Progenitor cell of endocrine pancreas (in vitro differentiated cells): Measurements from ENCODE around the gene CTLA4. TPM values are rescaled to one million over a fixed set of nuclear protein-coding genes. Genes with fewer than 3 reads are reported as not detected.

Experiments
- DNase-seq: peaks from one replicate; pipeline ENCODE4 v3.0.0; 2021; ENCODE audit warnings: low spot score; ENCODE audit not compliant: unreplicated experiment
- H3K27ac Mint-ChIP-seq: 2 replicates; pipeline ENCODE4 v1.8.0; 2021; ENCODE audit warnings: mild to moderate bottlenecking, moderate library complexity, mixed read lengths
- H3K27me3 Mint-ChIP-seq: 2 replicates; pipeline ENCODE4 v1.8.0; 2021; ENCODE audit warnings: mixed read lengths
- H3K36me3 Mint-ChIP-seq: 2 replicates; pipeline ENCODE4 v1.8.0; 2022; ENCODE audit warnings: mixed read lengths; ENCODE audit not compliant: insufficient read depth
- H3K4me1 Mint-ChIP-seq: 2 replicates; pipeline ENCODE4 v1.8.0; 2021; ENCODE audit warnings: low read depth, mixed read lengths
- H3K4me3 Mint-ChIP-seq: 2 replicates; pipeline ENCODE4 v1.8.0; 2021; ENCODE audit warnings: low read depth, mild to moderate bottlenecking, moderate library complexity, mixed read lengths
- H3K9me3 Mint-ChIP-seq: 2 replicates; pipeline ENCODE4 v1.8.0; 2021; ENCODE audit warnings: low read depth, mixed read lengths
- total RNA-seq: library from RNA; stranded (reverse); gene quantifications from 2 replicates; pipeline ENCODE4 v1.2.1, GENCODE V29; 2021
- TF ChIP-seq, protein P1 (sequence below): fragments of 200-600 bp; sonication (generic); IDR thresholded peaks from one replicate; pipeline ENCODE4 v1.5.0; 2021; ENCODE audit warnings: antibody characterized with exemption, mild to moderate bottlenecking; ENCODE audit not compliant: unreplicated experiment

The CTLA4 gene
- total RNA-seq, 1 donor from 2014 or later = not detected

DNA sequence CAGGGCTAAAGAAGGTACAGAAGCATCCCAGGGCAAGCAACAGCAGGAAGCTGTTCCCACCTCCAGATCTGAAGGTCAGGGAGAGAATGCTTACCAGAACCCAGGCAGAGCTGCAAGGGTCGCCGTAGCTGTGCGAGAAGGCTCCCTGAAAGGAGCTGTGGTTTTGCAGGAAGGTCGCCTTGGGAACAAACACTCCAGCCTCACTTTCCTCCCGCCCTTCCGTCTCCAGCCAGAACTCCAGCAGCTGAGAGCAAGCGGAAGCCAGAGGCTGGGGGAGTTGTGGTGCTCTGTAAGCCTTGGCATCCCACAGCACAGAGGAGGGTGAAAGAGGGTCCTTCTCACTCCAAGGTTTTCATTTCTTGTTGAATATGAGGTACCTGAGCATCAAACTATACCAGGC lies 50.7 kb downstream of the CTLA4 start:
- Mint-ChIP-seq H3K27me3 (no peaks in the 10 kb centered on the region), H3K4me3 (no peak overlapping the region), H3K4me1 (peaks cover 4% of the 10 kb centered on the region), H3K9me3 (no peaks in the 10 kb centered on the region), H3K27ac (no peak overlapping the region), H3K36me3 (no peaks in the 10 kb centered on the region)
- TF ChIP-seq, protein P1, sequence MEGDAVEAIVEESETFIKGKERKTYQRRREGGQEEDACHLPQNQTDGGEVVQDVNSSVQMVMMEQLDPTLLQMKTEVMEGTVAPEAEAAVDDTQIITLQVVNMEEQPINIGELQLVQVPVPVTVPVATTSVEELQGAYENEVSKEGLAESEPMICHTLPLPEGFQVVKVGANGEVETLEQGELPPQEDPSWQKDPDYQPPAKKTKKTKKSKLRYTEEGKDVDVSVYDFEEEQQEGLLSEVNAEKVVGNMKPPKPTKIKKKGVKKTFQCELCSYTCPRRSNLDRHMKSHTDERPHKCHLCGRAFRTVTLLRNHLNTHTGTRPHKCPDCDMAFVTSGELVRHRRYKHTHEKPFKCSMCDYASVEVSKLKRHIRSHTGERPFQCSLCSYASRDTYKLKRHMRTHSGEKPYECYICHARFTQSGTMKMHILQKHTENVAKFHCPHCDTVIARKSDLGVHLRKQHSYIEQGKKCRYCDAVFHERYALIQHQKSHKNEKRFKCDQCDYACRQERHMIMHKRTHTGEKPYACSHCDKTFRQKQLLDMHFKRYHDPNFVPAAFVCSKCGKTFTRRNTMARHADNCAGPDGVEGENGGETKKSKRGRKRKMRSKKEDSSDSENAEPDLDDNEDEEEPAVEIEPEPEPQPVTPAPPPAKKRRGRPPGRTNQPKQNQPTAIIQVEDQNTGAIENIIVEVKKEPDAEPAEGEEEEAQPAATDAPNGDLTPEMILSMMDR = no peak
- no peak for DNase-seq

DNA sequence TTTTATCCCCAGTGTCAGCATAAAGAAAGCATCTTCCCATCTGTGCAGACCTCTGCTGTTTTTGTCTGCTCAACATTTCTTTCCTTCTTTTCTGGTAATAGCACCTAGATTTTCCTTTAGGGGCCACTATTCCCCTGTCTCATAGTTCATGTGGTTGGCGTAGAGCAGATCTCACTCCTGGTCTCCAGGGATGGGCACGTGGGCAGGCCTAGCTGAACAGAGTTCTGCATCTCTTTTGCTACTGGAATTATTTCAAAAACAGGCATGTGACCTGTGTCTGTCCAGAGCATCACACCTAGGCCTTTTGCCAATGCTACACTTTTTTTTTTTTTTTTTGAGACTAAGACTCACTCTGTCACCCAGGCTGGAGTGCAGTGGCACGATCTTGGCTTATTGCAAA lies 51.3 kb downstream of the CTLA4 start:
- Mint-ChIP-seq H3K9me3 (no peaks in the 10 kb centered on the region), H3K36me3 (no peaks in the 10 kb centered on the region), H3K4me1 (peaks cover 4% of the 10 kb centered on the region), H3K4me3 (no peak overlapping the region), H3K27me3 (no peaks in the 10 kb centered on the region), H3K27ac (no peak overlapping the region)
- TF ChIP-seq, protein P1 = no peak
- no peak for DNase-seq

Other genes starting within 250 kb of the CTLA4 start
- gene CD28, start 161.1 kb upstream of the CTLA4 start, total RNA-seq = not detected in 2 replicates
- not detected in 2 replicates for gene ICOS, start 69.0 kb downstream of the CTLA4 start, total RNA-seq